GM12875 (cell line): Measurements from ENCODE around the gene BBOF1.
A peak's percentile ranks its signal among the peaks of the same experiment; 100 is the strongest.

Experiments used
- H3K4me3 ChIP-seq: one replicate; pipeline ENCODE4 v1.5.1; 2011; ENCODE audit warnings: low read depth, low read length, control low read depth
- TF ChIP-seq, protein P1 (sequence below): IDR thresholded peaks from 2 replicates; pipeline ENCODE4 v1.5.1; 2011; ENCODE audit warnings: low read depth, mild to moderate bottlenecking, control low read depth, inconsistent platforms, low read length, moderate library complexity, borderline replicate concordance; ENCODE audit not compliant: insufficient read depth

The BBOF1 gene

GRCh38 chr14:74034572-74034971 lies 15.4 kb downstream of the BBOF1 start:
- H3K4me3 ChIP-seq = no peak overlapping the region
- TF ChIP-seq, protein P1, sequence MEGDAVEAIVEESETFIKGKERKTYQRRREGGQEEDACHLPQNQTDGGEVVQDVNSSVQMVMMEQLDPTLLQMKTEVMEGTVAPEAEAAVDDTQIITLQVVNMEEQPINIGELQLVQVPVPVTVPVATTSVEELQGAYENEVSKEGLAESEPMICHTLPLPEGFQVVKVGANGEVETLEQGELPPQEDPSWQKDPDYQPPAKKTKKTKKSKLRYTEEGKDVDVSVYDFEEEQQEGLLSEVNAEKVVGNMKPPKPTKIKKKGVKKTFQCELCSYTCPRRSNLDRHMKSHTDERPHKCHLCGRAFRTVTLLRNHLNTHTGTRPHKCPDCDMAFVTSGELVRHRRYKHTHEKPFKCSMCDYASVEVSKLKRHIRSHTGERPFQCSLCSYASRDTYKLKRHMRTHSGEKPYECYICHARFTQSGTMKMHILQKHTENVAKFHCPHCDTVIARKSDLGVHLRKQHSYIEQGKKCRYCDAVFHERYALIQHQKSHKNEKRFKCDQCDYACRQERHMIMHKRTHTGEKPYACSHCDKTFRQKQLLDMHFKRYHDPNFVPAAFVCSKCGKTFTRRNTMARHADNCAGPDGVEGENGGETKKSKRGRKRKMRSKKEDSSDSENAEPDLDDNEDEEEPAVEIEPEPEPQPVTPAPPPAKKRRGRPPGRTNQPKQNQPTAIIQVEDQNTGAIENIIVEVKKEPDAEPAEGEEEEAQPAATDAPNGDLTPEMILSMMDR = no peak

DNA sequence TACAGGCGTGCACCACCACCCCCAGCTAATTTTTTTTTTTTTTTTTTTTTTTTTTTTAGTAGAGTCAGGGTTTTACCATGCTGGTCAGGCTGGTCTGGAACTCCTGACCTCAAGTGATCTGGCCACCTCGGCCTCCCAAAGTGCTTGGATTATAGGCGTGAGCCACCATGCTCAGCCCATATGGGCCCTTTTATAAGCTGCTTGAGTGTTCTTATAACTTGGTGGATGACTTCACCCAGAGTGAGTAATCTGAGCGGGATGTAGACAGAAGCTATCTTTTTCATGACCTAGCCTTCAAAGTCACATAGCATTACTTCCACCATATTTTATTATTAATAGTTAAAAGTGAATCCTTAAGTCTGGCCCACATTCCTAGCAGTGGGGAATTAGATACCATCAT lies 16.4 kb downstream of the BBOF1 start:
- H3K4me3 ChIP-seq = no peak overlapping the region
- TF ChIP-seq, protein P1 = no peak

DNA sequence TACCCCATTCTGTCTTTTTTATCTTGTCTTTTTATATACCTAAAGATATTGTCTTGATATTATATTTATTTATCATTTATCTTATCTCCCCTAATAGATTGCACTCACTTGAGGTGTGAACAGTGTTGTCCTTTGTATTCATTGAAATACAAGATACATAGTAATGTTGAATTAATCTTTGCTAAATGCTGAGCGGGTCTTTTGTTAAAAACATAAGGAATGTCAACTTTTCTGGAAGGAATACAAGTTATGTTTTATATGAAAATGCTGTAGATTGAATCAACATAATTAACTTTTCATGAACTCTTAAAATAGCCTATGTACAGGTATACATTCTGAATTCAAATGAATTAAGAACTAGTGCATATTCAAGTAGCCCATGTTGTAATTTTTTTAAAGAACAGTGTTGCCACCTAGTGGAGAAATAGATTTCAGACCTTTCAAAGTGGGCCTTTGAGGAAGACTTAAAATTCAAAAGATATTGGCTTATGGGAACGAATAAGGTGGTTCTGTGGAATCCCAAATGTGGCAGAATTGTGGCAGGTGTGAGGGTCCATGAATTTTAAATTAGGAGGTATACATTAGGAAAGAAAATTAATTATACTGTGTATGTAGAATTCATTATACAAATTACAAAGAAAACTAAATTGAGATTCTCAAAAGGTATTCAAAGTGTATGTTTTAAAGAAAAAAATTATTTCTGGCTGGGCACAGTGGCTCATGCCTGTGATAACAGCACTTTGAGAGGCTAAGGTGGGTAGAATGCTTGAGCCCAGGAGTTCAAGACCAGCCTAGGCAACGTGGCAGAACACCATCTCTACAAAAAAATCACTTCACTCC lies 19.1 kb downstream of the BBOF1 start:
- TF ChIP-seq, protein P1 = peak; percentile 29; the same call in 1 of the 2 replicates
- no peak overlapping the region for H3K4me3 ChIP-seq

- TF ChIP-seq, protein P1 = no peak
- H3K4me3 ChIP-seq = no peak overlapping the region
These were observed 23.1 kb downstream of the BBOF1 start for GRCh38 chr14:74042296-74042695.

DNA sequence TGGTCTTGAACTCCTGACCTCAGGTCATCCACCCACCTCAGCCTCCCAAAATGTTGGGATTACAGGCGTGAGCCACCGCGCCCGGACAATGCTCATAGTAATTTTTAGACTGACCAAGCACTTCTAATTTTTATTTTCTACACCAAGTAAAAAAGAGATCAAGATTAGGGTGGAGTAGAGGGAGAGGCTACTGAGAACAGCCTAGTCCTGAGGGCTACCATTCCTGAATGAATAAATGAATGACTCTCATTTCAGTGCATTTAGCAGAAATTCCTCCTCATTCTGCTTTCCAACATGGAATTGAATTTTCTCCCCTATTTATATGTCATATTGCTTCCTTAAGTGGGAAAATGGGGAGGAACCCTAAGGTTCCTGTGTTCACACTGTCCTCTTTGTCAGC lies 26.4 kb downstream of the BBOF1 start:
- TF ChIP-seq, protein P1 = no peak
- no peak overlapping the region for H3K4me3 ChIP-seq

- TF ChIP-seq, protein P1 = no peak
- no peak overlapping the region for H3K4me3 ChIP-seq
These were observed 29.1 kb downstream of the BBOF1 start for GRCh38 chr14:74048281-74048680.

GRCh38 chr14:74049876-74050495 lies 30.8 kb downstream of the BBOF1 start:
- no peak overlapping the region for H3K4me3 ChIP-seq
- TF ChIP-seq, protein P1 = no peak
